ENCODE data around the gene MSH4. TPM values are rescaled to one million over a fixed set of nuclear protein-coding genes. Genes with fewer than 3 reads are reported as not detected.

The MSH4 gene
- total and polyA plus RNA-seq, 3 experiments from 2014 or later = 0.50 to 0.58 TPM; not detected in 1

- Histone ChIP-seq H3K27me3 (ENCODE audit: insufficient read depth, low read length, poor library complexity, severe bottlenecking) (no peaks in the 10 kb centered on the region), H3K27ac (ENCODE audit: low read depth, low read length) (no peak overlapping the region), H3K36me3 (ENCODE audit: insufficient read depth, low read length) (no peaks in the 10 kb centered on the region), H3K4me3 (ENCODE audit: low read length) (no peak overlapping the region), H3K4me1 (ENCODE audit: insufficient read depth, low read length) (no peaks in the 10 kb centered on the region), H3K9me3 (ENCODE audit: low read length) (no peaks in the 10 kb centered on the region)
- no peak overlapping the region for H3K27ac Mint-ChIP-seq
- no peak overlapping the region for H3K4me3 Mint-ChIP-seq
- H3K4me1 Mint-ChIP-seq = no peaks in the 10 kb centered on the region
- no peaks in the 10 kb centered on the region for H3K36me3 Mint-ChIP-seq
- no peak for DNase-seq
- H3K9me3 Mint-ChIP-seq = peaks cover 0 to 1% (median 0%) of the 10 kb centered on the region in 5 donors
- POLR2A ChIA-PET = no interaction called here
- CTCF ChIA-PET = no interaction called here
- no peaks in the 10 kb centered on the region for H3K27me3 Mint-ChIP-seq
Measured at GRCh38 chr1:75954586-75954985, 157.9 kb downstream of the MSH4 start.

Other genes starting within 250 kb of the MSH4 start
- gene SLC44A5, start 185.8 kb upstream of the MSH4 start, total RNA-seq = under 1 TPM; 0.24 to 0.29 TPM
- 0.53 TPM for gene SLC44A5, start 185.8 kb upstream of the MSH4 start, polyA plus RNA-seq
- gene ACADM, start 72.2 kb upstream of the MSH4 start, total RNA-seq = 10 to 100 TPM; 50.0 to 53.4 TPM
- gene ACADM, start 72.2 kb upstream of the MSH4 start, polyA plus RNA-seq = 55.4 TPM
- 100 to 1,000 TPM; 208 to 212 TPM for gene RABGGTB, start 10.6 kb upstream of the MSH4 start, total RNA-seq
- gene RABGGTB, start 10.6 kb upstream of the MSH4 start, polyA plus RNA-seq = 7.5 TPM
- not detected for gene ASB17, start 135.5 kb downstream of the MSH4 start, total RNA-seq
- not detected for gene ASB17, start 135.5 kb downstream of the MSH4 start, polyA plus RNA-seq